SK-N-MC (cell line): Measurements from ENCODE around the gene SMPDL3B.

Experiments
- DNase-seq: peaks from one replicate; pipeline ENCODE4 v3.0.0-alpha.2; 2011; ENCODE audit warnings: low read depth, low spot score
- H3K27ac ChIP-seq: fragments of 200-600 bp; sonication (generic); 2 replicates; pipeline ENCODE4 v1.5.1; 2016; ENCODE audit warnings: mixed run types
- H3K36me3 ChIP-seq: fragments of 200-600 bp; sonication (generic); 2 replicates; pipeline ENCODE4 v1.6.1; 2017; ENCODE audit warnings: antibody characterized with exemption, low read length, mixed read lengths; ENCODE audit not compliant: insufficient read depth
- H3K4me3 ChIP-seq: fragments of 200-600 bp; sonication (generic); 2 replicates; pipeline ENCODE4 v1.5.1; 2016
- H3K9ac ChIP-seq: fragments of 200-600 bp; sonication (generic); 2 replicates; pipeline ENCODE4 v1.8.0; 2017; ENCODE audit warnings: mixed run types, mixed read lengths; ENCODE audit not compliant: insufficient read length
- H3K9me3 ChIP-seq: fragments of 200-600 bp; sonication (generic); 2 replicates; pipeline ENCODE4 v1.6.1; 2017; ENCODE audit warnings: low read depth, mild to moderate bottlenecking, antibody characterized with exemption, low read length, moderate library complexity, mixed read lengths
- EZH2 ChIP-seq: fragments of 200-600 bp; sonication (generic); IDR thresholded peaks from one replicate; pipeline ENCODE4 v1.6.1; 2017; ENCODE audit warnings: antibody characterized with exemption
- FOXP2 ChIP-seq: optimal IDR thresholded peaks from 2 replicates; pipeline ENCODE3; 2011; ENCODE audit warnings: mild to moderate bottlenecking, moderate library complexity; ENCODE audit not compliant: insufficient read depth; ENCODE audit errors: extremely low read length, control extremely low read depth
- POLR2AphosphoS5 ChIP-seq: IDR thresholded peaks from 2 replicates; pipeline ENCODE4 v1.6.1; 2012; ENCODE audit warnings: mild to moderate bottlenecking, low read depth, low read length, borderline replicate concordance

The SMPDL3B gene

DNA sequence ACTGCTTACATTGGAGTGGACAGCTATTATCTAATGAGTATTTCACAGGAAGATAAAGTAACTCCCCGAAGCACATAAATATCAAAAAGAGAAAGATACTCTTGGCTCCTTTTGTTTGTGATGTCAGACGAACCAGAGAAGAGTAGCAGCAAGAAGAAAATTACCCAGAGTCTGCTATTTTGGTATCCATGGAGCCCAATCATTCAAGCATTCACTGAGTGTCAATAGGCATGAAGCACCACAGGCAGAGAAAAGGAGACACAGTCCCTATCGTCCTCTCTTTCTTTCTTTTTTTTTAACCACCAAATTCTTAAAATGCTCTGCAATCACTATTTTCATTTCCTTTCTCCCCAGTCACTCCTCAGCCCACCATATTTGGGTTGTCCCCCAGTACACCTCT lies 40.3 kb upstream of the SMPDL3B start:
- peaks cover 75% of the 10 kb centered on the region for H3K36me3 ChIP-seq
- H3K27ac ChIP-seq, result no peak overlapping the region
- H3K9me3 ChIP-seq, result no peaks in the 10 kb centered on the region
- H3K4me3 ChIP-seq, result no peak overlapping the region
- TF ChIP-seq EZH2, result no peak
- no peak for TF ChIP-seq POLR2AphosphoS5
- TF ChIP-seq FOXP2, result no peak
- no peak overlapping the region for H3K9ac ChIP-seq
- no peak for DNase-seq

DNA sequence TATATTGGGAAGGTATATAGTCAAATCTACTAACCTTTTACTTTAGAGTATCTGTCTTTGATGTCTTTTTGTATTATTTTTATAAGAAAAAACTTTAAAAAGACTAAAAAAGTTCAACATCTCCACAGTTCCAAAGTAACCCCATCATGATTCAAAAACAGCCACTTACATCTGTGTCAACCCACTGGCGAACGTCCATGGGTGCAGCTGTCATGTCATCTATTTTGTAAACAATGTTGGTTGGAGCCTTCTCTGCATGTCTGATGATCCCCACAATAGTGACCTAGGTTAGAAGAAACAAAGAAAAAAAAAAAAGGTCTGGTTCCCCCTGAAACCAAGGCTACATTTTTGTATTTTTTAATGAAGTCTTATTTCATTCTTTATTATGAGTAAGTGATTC lies 28.0 kb upstream of the SMPDL3B start:
- Histone ChIP-seq H3K4me3 (no peak overlapping the region), H3K9ac (no peak overlapping the region), H3K9me3 (no peaks in the 10 kb centered on the region; the same call in 1 of the 2 replicates), H3K27ac (no peak overlapping the region), H3K36me3 (peaks cover 87% of the 10 kb centered on the region)
- no peak for DNase-seq
- no peak for TF ChIP-seq POLR2AphosphoS5
- no peak for TF ChIP-seq FOXP2
- TF ChIP-seq EZH2, result no peak

DNA sequence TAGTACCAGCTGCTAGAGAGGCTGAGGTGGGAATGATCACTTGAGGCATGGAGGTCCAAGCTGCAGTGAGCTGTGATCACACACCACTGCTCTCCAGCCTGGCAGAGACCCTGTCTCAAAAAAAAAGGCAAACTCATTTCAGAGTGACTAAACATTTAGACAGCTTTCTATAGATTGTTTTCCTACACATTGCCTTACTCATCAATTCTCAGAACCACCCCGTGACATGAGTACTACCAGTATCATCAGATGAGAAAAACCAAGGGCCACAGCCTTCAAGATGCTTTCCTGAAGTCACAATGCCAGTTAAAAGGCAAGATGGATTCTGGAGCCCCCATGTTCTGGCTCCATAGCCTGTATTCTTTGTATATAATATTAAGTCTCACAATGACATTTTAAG lies 22.4 kb upstream of the SMPDL3B start:
- H3K9ac ChIP-seq, result no peak overlapping the region
- H3K27ac ChIP-seq, result no peak overlapping the region
- DNase-seq, result no peak
- peaks cover 57% of the 10 kb centered on the region for H3K36me3 ChIP-seq
- H3K4me3 ChIP-seq, result no peak overlapping the region
- TF ChIP-seq FOXP2, result no peak
- no peaks in the 10 kb centered on the region; the same call in none of the 2 replicates for H3K9me3 ChIP-seq

DNA sequence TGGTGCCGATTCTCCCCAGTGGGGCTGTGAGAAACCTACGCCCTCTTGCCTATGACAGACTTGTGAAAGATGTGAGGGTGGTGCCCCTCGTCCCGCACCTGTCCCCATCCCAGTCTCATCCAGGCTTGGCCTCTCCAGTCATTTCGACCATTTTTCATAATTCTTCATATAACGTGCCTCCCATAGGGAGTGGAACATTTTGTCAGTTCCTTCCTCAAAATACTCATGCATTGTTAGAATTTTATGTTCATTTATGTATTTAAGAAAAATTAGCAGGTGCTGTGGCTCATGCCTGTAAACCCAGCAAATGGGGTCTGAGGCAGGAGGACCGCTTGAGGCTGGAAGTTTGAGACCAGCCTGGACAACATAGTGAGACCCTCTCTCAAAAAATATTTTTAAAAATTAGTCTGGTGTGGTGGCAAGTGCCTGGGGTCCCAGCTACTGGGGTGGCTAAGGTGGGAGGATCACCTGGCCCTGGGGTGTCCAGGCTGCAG lies 19.7 kb upstream of the SMPDL3B start:
- Histone ChIP-seq H3K4me3 (peak overlapping the region; percentile 7; the same call in 1 of the 2 replicates), H3K36me3 (peaks cover 31% of the 10 kb centered on the region), H3K9ac (no peak overlapping the region), H3K27ac (peak overlapping the region; percentile 63), H3K9me3 (no peaks in the 10 kb centered on the region; the same call in 1 of the 2 replicates)
- TF ChIP-seq FOXP2 (no peak), POLR2AphosphoS5 (no peak), EZH2 (no peak)
- DNase-seq, result no peak

DNA sequence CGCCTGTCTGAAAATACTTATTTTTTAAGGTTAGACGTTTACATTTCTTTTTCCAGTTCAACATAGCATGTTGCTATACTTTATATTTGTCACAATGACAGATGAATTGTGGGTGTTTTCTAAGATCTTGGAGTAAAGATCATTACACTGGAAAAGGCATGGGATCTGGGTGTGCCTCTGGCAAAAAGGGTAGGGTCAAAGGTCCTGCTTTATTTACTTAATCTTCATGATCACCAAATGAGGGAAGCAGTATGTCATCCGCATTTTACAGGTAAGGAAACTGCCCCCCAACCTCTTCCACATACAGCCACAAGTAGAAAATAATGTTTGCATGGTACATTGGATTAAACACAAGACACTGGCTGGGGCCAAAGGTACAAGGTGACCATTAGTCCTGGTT lies 12.5 kb upstream of the SMPDL3B start:
- no peaks in the 10 kb centered on the region for H3K9me3 ChIP-seq
- TF ChIP-seq EZH2, result no peak
- TF ChIP-seq FOXP2, result no peak
- no peak for TF ChIP-seq POLR2AphosphoS5
- DNase-seq, result no peak
- H3K27ac ChIP-seq, result no peak overlapping the region
- H3K4me3 ChIP-seq, result no peak overlapping the region
- H3K36me3 ChIP-seq, result no peaks in the 10 kb centered on the region
- no peak overlapping the region for H3K9ac ChIP-seq

DNA sequence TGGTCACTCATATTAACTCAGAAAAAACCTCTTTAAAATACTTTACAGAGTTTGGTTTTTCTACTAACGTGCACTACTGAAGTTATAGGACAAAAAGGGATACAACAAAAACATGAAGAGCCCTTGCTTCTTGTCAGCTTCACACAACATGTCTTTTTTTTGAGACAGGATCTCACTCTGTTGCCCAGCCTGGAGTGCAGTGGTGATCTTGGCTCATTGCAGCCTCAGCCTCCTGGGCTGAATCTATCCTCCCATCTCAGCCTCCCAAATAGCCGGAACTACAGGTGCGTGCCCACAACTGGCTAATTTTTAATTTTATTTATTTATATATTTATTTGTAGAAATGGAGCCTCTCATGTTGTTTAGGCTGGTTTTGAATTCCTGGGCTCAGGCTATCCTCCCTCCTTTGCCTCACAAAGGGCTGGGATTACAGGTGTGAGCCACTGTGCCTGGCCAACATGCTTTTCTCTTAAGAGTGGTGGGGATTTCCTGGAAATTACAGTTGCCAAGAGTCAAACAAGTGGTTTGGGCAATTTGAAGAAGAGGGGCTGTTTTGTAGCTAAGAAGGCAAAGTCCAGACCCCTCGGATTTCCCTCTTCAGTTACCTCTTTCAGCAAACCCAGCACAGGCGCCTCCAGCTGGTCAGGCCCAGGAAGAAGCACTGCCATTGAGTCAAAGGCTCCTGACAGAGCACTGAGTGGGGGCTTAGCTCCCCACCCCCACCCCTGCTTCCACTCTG lies 6.4 kb upstream of the SMPDL3B start:
- H3K9ac ChIP-seq, result no peak overlapping the region
- DNase-seq, result no peak

DNA sequence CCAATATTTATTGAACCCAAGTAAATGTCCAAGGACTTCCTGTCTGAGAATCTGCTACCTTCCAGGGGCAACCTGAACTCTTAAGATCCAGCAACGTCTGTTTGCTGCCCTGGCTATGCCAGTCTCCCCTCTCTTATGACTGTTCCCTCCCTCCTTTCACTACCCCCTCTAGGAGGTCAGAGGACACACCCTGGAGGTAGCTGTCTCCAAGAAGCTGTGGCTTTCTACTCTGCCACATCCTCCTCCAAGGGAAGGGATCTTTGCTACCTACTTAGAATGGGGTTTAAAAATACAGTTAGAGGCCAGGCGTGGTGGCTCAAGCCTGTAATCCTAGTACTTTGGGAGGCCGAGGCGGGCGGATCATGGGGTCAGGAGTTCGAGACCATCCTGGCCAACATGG lies 3.6 kb upstream of the SMPDL3B start:
- Histone ChIP-seq H3K36me3 (no peaks in the 10 kb centered on the region), H3K27ac (no peak overlapping the region), H3K4me3 (no peak overlapping the region), H3K9ac (no peak overlapping the region), H3K9me3 (no peaks in the 10 kb centered on the region)
- TF ChIP-seq EZH2 (no peak), FOXP2 (no peak), POLR2AphosphoS5 (no peak)
- DNase-seq, result no peak

More for the DNA sequence above, 6.4 kb upstream of the SMPDL3B start:
- Histone ChIP-seq H3K27ac (no peak overlapping the region), H3K4me3 (no peak overlapping the region), H3K36me3 (no peaks in the 10 kb centered on the region), H3K9me3 (no peaks in the 10 kb centered on the region)
- TF ChIP-seq FOXP2 (no peak), EZH2 (no peak)

DNA sequence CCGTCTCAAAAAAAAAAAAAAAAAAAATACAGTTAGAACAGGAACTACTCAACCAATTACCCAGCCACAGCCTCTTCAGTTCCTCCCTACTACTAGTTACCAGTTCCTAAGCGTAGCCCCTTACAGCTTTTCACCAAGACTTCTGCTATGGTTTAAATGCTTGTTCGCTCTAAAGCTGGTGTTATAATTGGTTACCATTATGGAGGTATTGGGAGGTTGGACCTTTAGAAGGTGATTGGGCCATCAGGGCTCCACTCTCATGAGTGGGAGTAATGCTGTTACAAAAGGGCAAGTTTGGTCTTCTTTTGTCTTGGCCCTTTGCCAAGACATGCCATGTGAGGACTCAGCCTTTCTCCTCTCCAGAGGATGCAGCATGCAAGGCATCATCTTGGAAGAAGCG lies 3.0 kb upstream of the SMPDL3B start:
- Histone ChIP-seq H3K4me3 (no peak overlapping the region), H3K9ac (no peak overlapping the region), H3K27ac (no peak overlapping the region), H3K36me3 (no peaks in the 10 kb centered on the region), H3K9me3 (no peaks in the 10 kb centered on the region)
- TF ChIP-seq FOXP2, result no peak
- TF ChIP-seq EZH2, result no peak
- no peak for TF ChIP-seq POLR2AphosphoS5
- DNase-seq, result no peak

DNA sequence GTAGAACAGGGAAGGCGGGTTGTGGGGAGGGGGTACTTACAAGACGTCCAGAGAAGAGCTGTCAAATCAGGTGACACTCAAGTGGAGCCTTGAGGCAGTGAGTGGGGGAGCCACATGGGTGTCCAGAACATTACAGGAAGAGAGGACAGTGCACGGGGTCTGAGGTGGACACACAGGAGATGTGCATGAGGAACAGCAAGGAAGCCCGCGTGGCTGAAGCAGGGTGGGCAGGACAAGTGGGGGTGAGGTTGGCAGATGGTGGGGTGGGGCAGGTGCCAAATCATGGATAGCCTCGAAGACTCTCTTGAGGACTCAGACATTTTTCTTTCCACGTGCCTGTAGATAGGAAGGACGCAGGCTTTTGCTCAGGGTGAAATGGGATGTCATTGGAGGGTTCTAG lies 921 bp downstream of the SMPDL3B start:
- H3K36me3 ChIP-seq, result no peaks in the 10 kb centered on the region
- H3K9me3 ChIP-seq, result no peaks in the 10 kb centered on the region
- no peak for DNase-seq
- no peak overlapping the region for H3K9ac ChIP-seq
- H3K4me3 ChIP-seq, result no peak overlapping the region
- TF ChIP-seq EZH2, result no peak
- no peak for TF ChIP-seq POLR2AphosphoS5
- no peak for TF ChIP-seq FOXP2
- H3K27ac ChIP-seq, result no peak overlapping the region

DNA sequence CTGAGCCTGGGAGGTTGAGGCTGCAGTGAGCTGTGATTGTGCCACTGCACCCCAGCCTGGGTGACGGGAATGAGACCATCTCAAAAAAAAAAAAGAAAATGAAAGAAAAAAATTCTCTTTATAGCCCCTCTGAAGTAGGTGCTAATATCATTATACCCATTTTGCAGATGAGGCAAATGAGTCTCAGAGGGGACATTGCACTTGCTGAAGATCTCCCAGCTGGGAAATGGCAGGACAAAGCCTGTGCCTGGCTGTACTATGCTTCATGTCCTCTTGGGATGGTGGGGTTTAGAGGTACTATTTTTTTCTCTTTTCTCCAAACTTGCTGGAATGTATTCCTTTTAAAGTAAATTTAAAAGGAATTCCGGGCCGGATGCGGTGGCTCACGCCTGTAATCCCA lies 1.6 kb downstream of the SMPDL3B start:
- Histone ChIP-seq H3K27ac (no peak overlapping the region), H3K9ac (no peak overlapping the region), H3K4me3 (no peak overlapping the region), H3K36me3 (no peaks in the 10 kb centered on the region), H3K9me3 (no peaks in the 10 kb centered on the region)
- no peak for DNase-seq
- TF ChIP-seq FOXP2, result no peak
- no peak for TF ChIP-seq EZH2
- TF ChIP-seq POLR2AphosphoS5, result no peak
